ENCODE results near the gene ATAD3A.

DNA sequence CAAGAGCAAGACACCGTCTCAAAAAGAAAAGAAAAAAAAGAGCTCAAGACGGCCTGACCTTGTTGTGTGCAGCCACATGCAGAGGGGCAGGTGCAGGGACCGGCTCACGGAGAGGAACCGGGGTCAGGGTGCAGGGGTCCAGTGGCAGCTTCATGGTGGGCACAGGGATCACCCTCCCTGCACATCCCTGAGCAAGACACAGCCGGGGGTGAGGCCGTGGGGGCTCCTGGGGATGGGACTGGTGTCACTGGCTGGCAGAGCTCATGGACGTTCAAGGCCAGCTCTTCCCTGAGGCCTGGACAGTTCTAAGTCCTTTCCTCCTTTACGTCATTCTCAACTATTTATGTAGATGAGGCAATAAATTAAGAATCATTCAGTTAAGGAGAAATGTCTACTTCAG lies 35.0 kb downstream of the ATAD3A start:
- no peak for TF ChIP-seq POLR2A (IDR thresholded peaks at IDR 0.05; ENCODE audit: low read depth)
- no peak for TF ChIP-seq EP300 (IDR thresholded peaks at IDR 0.05)
- no peak for TF ChIP-seq CTCF (IDR thresholded peaks at IDR 0.05)
- TF ChIP-seq POLR2AphosphoS5 (IDR thresholded peaks at IDR 0.05) = no peak

Measured in esophagus muscularis mucosa (tissue), 4 donors.